NCI-H1417 treated with DMSO at 0.1 percent for 48 hours (cell line): ENCODE data around the gene DDX27.

Experiments used
- DNase-seq: peaks from one replicate; lab custom pipeline; 2025; lab: John Stamatoyannopoulos, UW

Gene DDX27

DNA sequence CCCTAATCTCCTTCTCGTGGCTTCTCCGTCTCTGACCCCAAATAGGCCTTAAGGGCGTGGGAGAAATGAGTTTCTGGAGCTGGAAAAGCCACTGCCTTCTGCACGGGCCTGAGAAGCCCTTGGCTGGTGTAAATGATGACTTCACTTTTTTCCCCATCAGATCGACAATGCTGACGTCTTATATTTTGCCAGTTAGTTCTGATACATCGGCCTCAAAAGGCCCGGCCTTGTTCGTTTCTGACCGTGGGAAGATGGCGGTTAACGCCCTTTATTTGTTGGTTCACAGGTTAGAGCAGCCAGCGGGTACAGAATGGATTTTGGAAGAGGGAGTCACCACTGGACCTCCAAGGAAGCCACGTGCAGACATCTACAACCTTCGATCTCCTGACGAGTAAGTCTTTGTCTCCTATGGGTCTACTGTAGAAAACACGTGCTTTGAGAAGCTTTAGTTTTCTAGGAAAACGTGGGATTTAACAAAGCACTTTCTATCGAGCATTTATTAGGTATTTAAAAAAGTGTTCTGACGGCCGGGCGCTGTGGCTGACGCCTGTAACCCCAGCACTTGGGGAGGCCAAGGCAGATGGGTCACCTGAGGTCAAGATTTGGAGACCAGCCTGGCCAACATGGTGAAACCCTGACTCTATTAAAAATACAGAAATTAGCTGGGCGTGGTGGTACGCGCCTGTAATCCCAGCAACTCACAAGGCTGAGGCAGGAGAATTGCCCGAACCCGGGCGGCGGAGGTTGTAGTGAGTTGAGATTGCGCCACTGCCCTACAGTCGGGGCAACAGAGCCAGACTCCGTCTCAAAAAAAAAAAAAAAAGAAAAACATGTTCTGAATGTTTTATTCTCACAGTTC lies 59.8 kb downstream of the DDX27 start:
- peak; percentile 70 for DNase-seq

DNA sequence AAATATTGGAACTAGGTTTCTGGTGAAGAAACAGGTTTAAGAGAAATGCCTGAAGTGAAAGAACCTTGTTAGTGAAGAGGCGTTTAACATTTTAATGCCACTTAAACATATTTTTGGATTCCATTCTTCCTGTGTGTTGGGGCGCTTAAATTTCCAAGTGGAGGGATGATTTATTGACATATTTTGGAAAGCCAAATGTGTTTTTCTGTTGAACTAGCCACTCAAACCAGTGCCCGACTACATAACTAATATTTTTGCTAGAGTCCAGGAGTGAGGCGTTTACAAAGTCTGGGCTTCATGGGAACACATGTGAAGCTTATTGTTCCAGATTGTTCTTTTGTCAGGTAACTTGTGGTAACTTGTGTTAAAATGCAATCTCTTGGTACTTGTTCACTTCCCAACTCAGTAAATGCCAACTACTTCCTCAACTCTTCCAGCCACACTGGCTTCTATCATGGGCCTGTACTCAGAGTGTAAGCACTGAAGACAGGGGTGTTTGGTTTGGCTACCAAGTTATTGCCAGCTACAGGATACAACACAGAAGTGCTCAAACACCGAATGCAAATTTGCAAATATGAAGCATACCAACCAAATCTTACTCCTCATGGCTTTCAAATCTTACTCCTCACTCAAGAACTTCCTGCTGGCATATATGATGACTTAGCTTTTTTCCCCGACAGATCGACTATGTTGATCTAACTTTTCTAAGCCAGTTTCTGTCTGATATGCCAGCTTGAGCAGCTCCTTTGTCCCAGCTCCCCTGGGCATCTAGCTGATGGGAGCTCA lies 60.7 kb downstream of the DDX27 start:
- no peak for DNase-seq

DNA sequence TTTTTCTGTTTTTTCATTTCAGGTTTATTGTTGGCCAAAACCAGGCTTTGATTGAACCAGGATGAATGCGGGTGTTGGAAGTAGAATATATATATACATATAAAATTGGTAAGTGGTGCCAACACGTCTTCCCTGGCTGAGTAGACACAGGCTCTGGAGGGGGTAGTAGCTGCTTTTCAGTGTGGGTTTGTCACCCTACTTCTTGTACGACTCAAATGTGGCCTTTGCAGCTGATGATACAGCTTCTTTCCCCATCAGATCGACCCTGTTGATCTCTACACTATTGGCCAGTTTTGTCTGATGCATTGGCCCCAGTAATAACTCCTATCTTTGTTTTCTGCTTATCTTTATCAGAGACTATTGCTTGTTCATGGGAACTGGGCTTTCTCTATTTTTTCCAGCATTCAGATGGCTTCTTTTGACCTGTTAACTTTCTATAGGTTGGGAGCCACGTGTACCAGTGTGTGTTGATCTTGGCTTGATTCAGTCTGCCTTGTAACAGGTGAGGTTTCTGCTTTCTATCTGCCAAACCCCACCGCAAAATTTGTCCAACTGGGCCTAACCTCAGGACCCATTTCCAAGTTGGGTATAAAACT lies 61.3 kb downstream of the DDX27 start:
- DNase-seq: no peak

DNA sequence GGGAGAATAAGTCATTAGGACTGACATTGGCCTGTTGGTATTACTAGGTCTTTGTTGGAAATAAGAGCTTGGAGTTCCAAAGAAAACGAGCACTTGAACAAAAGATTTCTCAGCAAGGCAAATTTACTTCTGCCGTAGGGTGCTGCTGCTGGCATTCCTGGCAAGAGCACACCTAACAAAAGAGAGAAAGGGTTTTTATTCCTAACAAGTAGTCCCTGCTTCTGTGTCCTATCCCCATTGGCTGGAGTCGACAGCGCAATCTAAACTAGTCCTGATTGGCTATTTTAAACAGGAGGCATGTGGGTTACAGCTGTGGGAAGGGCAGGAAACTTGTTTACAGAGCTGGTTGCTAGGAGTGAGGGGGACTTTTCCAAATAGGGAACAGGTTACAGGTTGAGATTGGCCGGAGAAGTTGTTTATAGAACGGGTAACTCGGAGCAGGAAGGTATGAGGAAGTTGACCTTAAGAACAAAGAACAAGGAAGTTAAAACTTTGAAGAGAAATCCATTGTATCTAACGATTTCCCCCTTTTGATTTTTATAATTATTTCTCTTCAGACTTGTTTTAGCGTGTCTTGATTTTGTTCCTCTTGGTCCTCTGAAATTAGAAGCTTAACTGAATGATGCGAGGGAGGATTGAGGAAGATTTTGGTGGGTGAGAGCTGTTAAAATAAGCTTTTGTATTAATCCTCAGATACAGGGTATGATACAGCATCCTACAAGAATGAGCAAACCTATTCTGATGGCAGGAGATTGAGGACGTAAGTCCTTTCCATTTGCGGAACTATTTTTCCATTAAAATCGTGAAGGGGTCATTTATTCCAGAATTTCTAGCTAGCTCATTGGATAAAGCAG lies 62.1 kb downstream of the DDX27 start:
- DNase-seq: no peak

DNA sequence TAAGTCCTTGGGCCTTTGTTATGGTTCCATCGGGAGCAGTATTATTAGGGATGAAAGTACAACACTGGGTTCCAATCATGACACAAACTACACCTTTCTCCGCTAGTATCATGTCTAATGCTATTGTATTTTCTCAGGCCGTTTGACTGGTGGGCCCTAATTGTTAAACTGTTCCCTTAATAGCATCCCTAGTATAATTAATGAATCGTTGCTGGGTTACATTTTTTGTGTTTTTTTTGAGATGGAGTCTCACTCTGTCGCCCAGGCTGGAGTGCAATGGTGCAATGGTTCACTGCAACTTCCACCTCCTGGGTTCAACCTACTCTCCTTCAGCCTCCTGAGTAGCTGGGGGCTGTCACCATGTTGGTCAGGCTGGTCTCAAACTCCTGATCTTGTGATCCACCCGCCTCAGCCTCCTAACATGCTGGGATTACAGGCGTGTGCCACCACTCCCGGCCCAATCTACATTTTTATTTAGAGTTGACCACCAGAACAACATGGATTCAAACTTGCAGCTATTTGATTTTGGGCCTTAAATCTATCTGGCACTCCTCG lies 62.8 kb downstream of the DDX27 start:
- no peak for DNase-seq

DNA sequence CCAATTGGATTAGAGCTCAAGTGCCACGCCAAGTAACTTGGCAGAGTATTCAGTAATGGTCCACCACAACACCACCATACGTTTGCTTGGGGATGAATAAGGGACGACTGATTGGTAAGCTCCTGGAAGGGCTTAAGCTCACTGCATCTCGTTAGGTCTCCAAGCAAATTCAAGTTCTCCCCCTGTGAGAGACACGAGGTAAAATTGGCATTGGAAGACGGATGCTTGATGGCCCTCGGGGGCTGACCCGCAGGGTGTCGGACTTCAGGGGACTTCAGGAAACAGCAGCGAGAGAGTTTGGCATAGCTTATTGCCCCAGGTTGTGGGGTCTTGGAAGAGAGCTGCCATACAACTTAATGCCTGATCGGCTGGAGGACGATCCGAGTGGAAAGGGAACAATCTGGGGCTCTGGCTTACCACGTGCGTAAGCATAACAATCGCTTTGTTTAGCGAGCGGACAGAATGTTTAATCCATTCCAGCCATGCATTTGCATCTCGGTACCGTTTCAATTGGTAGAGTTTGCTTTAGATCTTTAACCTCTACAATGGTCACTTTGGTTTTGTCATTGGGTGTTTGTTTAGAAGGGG lies 63.5 kb downstream of the DDX27 start:
- DNase-seq: no peak

DNA sequence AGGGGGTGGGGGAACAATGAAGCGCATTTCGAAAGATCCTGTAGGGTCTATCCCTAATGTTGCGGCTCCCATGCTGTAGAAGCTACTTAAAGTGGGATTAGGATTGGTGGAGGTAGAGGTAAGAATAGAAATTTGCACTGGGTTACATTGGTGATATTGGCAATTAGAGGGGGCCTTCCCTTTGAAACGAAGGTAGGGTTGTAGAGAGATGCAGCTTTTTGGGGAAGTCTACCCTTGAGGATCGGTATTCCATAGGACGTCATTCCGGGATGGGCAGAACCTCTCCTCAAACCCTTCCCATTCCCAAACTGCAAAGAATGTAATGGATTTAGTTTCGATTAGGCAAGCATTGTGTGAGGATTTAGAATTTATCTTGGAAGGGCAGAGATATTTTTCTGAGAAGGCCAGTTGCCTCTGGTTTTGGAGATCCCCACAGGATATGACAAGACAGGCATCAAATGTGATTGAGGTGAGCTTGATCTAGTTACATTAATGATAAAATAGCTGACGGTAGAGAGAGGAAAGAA lies 64.0 kb downstream of the DDX27 start:
- DNase-seq: no peak

- DNase-seq: no peak
These were observed 64.7 kb downstream of the DDX27 start for GRCh38 chr20:49283703-49284625.

GRCh38 chr20:49284818-49285217 lies 65.6 kb downstream of the DDX27 start:
- DNase-seq: no peak

DNA sequence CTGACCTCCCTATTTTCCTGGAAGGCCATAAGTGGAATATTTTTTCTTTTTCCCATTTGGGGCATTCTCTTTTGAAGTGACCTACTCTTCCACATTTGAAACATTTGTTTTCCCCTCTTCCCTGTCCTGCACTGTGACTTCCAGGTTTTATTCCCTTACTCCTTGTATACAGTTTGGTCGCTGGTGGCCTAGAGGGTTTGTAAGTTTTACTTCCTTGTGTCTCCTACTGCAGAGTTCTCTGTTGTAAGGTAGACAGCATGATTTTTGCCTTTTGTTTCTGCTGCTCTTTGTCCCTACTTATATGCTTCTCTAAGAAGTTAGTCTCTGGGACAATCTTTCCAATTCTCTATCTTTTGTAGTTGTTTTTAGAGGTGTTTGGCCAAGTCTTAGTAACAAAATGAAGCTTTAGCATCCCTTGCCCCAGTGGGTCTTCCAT lies 66.0 kb downstream of the DDX27 start:
- DNase-seq: no peak

GRCh38 chr20:49285813-49286494 lies 66.7 kb downstream of the DDX27 start:
- no peak for DNase-seq

GRCh38 chr20:49286689-49287551 lies 67.7 kb downstream of the DDX27 start:
- no peak for DNase-seq

DNA sequence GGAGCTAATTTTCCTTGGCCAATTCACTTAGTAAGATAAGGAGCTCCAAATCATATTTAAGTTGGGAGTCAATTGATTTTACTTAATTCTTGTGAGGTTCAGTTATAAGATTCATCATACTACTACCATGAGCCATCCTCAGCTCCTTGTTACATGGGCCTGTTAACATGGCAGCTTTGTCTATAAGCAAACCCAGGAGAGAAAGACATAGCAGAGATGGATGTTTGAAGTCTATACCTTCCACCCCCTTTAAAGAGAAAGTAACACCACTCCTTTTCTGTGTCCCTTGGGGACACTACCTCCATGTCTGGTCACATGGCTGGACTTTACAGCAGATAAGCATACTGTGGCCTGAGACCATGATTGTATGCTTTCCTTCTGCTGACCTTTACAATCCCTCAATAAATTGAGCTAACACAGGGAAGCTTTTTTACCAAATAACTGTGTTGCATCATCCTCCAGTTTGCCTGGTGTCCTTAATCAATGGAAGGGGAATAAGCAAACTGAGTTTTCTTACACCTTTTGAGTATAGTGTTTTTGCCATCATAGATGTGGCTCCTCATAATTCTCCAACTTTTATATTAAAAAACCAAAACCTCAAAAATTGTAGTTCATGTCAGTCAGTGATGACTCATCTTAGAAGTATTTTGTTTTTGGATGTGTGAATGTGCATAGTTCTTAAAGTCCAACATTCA lies 68.5 kb downstream of the DDX27 start:
- DNase-seq: no peak

DNA sequence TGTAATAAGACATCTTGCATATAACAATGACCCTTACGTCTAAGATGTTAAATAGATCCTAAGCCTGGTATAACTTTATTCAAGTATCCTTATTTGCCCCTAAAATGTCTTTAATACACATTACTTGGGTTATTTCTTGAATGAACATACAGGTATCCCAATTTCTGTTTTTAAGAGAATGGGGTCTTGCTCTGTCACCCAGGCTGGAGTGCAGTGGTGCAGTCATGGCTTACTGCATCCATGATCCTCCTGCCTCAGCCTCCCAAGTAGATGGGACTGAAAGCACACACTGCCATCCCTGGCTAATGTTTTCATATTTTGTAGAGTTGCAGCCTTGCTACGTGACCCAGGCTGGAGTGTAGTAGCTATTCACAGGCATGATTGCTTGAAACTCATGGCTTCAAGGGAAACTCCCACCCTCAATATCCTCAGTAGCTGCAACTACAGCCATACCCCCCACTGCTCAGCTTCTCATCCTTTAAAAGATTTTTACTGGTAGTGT lies 69.1 kb downstream of the DDX27 start:
- DNase-seq: no peak

GRCh38 chr20:49288784-49289696 lies 69.8 kb downstream of the DDX27 start:
- DNase-seq: no peak

GRCh38 chr20:49290608-49291191 lies 71.5 kb downstream of the DDX27 start:
- no peak for DNase-seq
